Measurements from ENCODE around the gene ATP8A2.

The ATP8A2 gene

GRCh38 chr13:25971459-25972145 lies 599.8 kb downstream of the ATP8A2 start:
- no peak for DNase-seq (ENCODE audit: low spot score)

GRCh38 chr13:25973085-25973484 lies 601.3 kb downstream of the ATP8A2 start:
- DNase-seq (ENCODE audit: low spot score), result no peak

- DNase-seq (ENCODE audit: low spot score), result no peak
Observed at GRCh38 chr13:25973576-25973975, 601.8 kb downstream of the ATP8A2 start.

- DNase-seq (ENCODE audit: low spot score), result no peak
Observed at GRCh38 chr13:25977216-25977615, 605.4 kb downstream of the ATP8A2 start.

- no peak for DNase-seq (ENCODE audit: low spot score)
Observed at GRCh38 chr13:25977671-25978070, 605.9 kb downstream of the ATP8A2 start.

- no peak for DNase-seq (ENCODE audit: low spot score)
Observed at GRCh38 chr13:25978961-25979360, 607.2 kb downstream of the ATP8A2 start.

GRCh38 chr13:25979371-25979770 lies 607.6 kb downstream of the ATP8A2 start:
- no peak for DNase-seq (ENCODE audit: low spot score)

- peak; percentile 60 for DNase-seq (ENCODE audit: low spot score)
Observed at GRCh38 chr13:25980255-25980654, 608.5 kb downstream of the ATP8A2 start.

- no peak for DNase-seq (ENCODE audit: low spot score)
Observed at GRCh38 chr13:25981060-25981459, 609.3 kb downstream of the ATP8A2 start.

GRCh38 chr13:25982907-25983306 lies 611.1 kb downstream of the ATP8A2 start:
- DNase-seq (ENCODE audit: low spot score), result no peak

GRCh38 chr13:25987987-25988386 lies 616.2 kb downstream of the ATP8A2 start:
- DNase-seq (ENCODE audit: low spot score), result no peak

- no peak for DNase-seq (ENCODE audit: low spot score)
Observed at GRCh38 chr13:25988661-25989060, 616.9 kb downstream of the ATP8A2 start.

GRCh38 chr13:25990801-25991200 lies 619.0 kb downstream of the ATP8A2 start:
- no peak for DNase-seq (ENCODE audit: low spot score)

- DNase-seq (ENCODE audit: low spot score), result no peak
Observed at GRCh38 chr13:25992076-25992475, 620.3 kb downstream of the ATP8A2 start.

GRCh38 chr13:26007261-26008125 lies 635.7 kb downstream of the ATP8A2 start:
- DNase-seq (ENCODE audit: low spot score), result no peak

GRCh38 chr13:26010487-26011207 lies 638.9 kb downstream of the ATP8A2 start:
- DNase-seq (ENCODE audit: low spot score), result no peak

- no peak for DNase-seq (ENCODE audit: low spot score)
Observed at GRCh38 chr13:26011208-26011573, 639.4 kb downstream of the ATP8A2 start.

- no peak for DNase-seq (ENCODE audit: low spot score)
Observed at GRCh38 chr13:26011996-26012821, 640.4 kb downstream of the ATP8A2 start.

- no peak for DNase-seq (ENCODE audit: low spot score)
Observed at GRCh38 chr13:26012995-26013394, 641.2 kb downstream of the ATP8A2 start.

- DNase-seq (ENCODE audit: low spot score), result no peak
Observed at GRCh38 chr13:26015271-26016125, 643.7 kb downstream of the ATP8A2 start.

GRCh38 chr13:26016189-26016588 lies 644.4 kb downstream of the ATP8A2 start:
- DNase-seq (ENCODE audit: low spot score), result no peak

Measured in ecto neural progenitor cell (in vitro differentiated cells).